Naive thymus-derived CD4-positive, alpha-beta T cell (primary cell): Measurements from ENCODE around the gene FHIT. TPM values are rescaled to one million over a fixed set of nuclear protein-coding genes. Genes with fewer than 3 reads are reported as not detected.

Source experiments
- ATAC-seq: fragments of 150-1000 bp; cut with Tn5 transposase; 2 replicates; pipeline ENCODE4 v1.10.0; 2021; ENCODE audit warnings: mild to moderate bottlenecking, moderate library complexity
- CTCF ChIA-PET: fragments of 350-600 bp; sonication (Branson Sonifier 250); formaldehyde crosslinking; loops from one replicate; lab custom pipeline; 2021; ENCODE audit warnings: antibody characterized with exemption; lab: Charles Lee
- POLR2A ChIA-PET: fragments of 350-600 bp; sonication (Branson Sonifier 250); formaldehyde crosslinking; loops from one replicate; lab custom pipeline; 2021; ENCODE audit warnings: antibody characterized with exemption, inconsistent platforms; lab: Charles Lee
- DNase-seq, 9 donors: peaks; one replicate each; pipeline versions ENCODE4 v3.0.0 to v3.0.0-alpha.2; 2020 to 2022; ENCODE audit warnings: mixed read lengths in 1 of 9
- H3K27ac ChIP-seq: one replicate; pipeline ENCODE4 v1.7.0; 2013; ENCODE audit warnings: mild to moderate bottlenecking, low read depth, low read length, moderate library complexity
- H3K27me3 ChIP-seq, 2 donors: one replicate each; pipeline ENCODE4 v1.7.0; 2013; ENCODE audit warnings: low read length in 2 of 2, mild to moderate bottlenecking in 2 of 2, moderate library complexity in 2 of 2; ENCODE audit not compliant: control insufficient read depth in 2 of 2, insufficient read depth in 2 of 2
- H3K36me3 ChIP-seq, 3 experiments: 1 replicate in 2 of 3; 2 replicates in 1 of 3; pipeline ENCODE4 v1.7.0; 2013; ENCODE audit warnings: low read length in 3 of 3, mild to moderate bottlenecking in 3 of 3, moderate library complexity in 1 of 3; ENCODE audit not compliant: insufficient read depth in 3 of 3, control insufficient read depth in 2 of 3
- H3K4me1 ChIP-seq, 2 donors: one replicate each; pipeline ENCODE4 v1.7.0; 2013; ENCODE audit warnings: low read length in 2 of 2, mild to moderate bottlenecking in 2 of 2, moderate library complexity in 1 of 2; ENCODE audit not compliant: control insufficient read depth in 2 of 2, insufficient read depth in 2 of 2
- H3K4me3 ChIP-seq: 2 replicates; pipeline ENCODE4 v1.7.0; 2013; ENCODE audit warnings: mild to moderate bottlenecking, low read length
- H3K9me3 ChIP-seq, 3 experiments: 1 replicate in 2 of 3; 2 replicates in 1 of 3; pipeline ENCODE4 v1.7.0; 2013; ENCODE audit warnings: low read length in 3 of 3; ENCODE audit not compliant: control insufficient read depth in 2 of 3
- H3K27ac Mint-ChIP-seq, 9 donors: one replicate each; pipeline ENCODE4 v1.8.0; 2020 to 2022; ENCODE audit warnings: mixed read lengths in 9 of 9, mild to moderate bottlenecking in 8 of 9, moderate library complexity in 5 of 9, inconsistent platforms in 2 of 9
- H3K27me3 Mint-ChIP-seq, 5 donors: one replicate each; pipeline ENCODE4 v1.8.0; 2021 to 2022; ENCODE audit warnings: mixed read lengths in 5 of 5, mild to moderate bottlenecking in 1 of 5
- H3K36me3 Mint-ChIP-seq, 5 donors: one replicate each; pipeline ENCODE4 v1.8.0; 2020 to 2022; ENCODE audit warnings: mixed read lengths in 5 of 5, mild to moderate bottlenecking in 3 of 5, inconsistent platforms in 1 of 5
- H3K4me1 Mint-ChIP-seq, 7 donors: one replicate each; pipeline ENCODE4 v1.8.0; 2020 to 2022; ENCODE audit warnings: mixed read lengths in 7 of 7, mild to moderate bottlenecking in 3 of 7, inconsistent platforms in 1 of 7
- H3K4me3 Mint-ChIP-seq, 10 donors: one replicate each; pipeline ENCODE4 v1.8.0; 2020 to 2022; ENCODE audit warnings: mild to moderate bottlenecking in 10 of 10, mixed read lengths in 10 of 10, moderate library complexity in 6 of 10, inconsistent platforms in 2 of 10
- H3K9me3 Mint-ChIP-seq, 11 donors: one replicate each; pipeline ENCODE4 v1.8.0; 2020 to 2022; ENCODE audit warnings: mixed read lengths in 11 of 11, mild to moderate bottlenecking in 4 of 11, inconsistent platforms in 1 of 11, moderate library complexity in 1 of 11
- intact Hi-C, 2 donors: fragments of 100-400 bp; cut with micrococcal nuclease; formaldehyde crosslinking; loops; one replicate each; pipeline ENCODE4 v1.15.1; 2023
- polyA plus RNA-seq, 2 donors: library from polyadenylated mRNA; unstranded; fragments of 300-500 nt; fragmentation: Illumina TruSeq; gene quantifications; one replicate each; pipeline ENCODE4 v1.2.3, GENCODE V29; 2021
- total RNA-seq, 6 experiments: library from RNA in 5 of 6; stranded (reverse) in 5 of 6; gene quantifications; 1 replicate in 5 of 6; 2 replicates in 1 of 6; pipeline ENCODE4 v1.2.3 and lab custom pipeline; 2021 to 2026

Gene FHIT
- total and polyA plus RNA-seq, 7 experiments from 2014 or later: 51.2 to 230 (median 152) TPM

GRCh38 chr3:60445446-60445845 lies 805.8 kb downstream of the FHIT start:
- ATAC-seq (no peak), DNase-seq (no peak)
- H3K27ac ChIP-seq: no peak overlapping the region
- Mint-ChIP-seq H3K4me1 (peaks cover 0 to 15% (median 9%) of the 10 kb centered on the region in 7 donors), H3K4me3 (no peak overlapping the region), H3K27me3 (no peaks in the 10 kb centered on the region), H3K9me3 (peaks cover 0 to 17% (median 3%) of the 10 kb centered on the region in 11 donors), H3K27ac (no peak overlapping the region), H3K36me3 (peaks cover 0 to 11% (median 0%) of the 10 kb centered on the region in 5 donors)
- intact Hi-C loops: no loop called here
- no peaks in the 10 kb centered on the region for H3K27me3 ChIP-seq
- ChIA-PET POLR2A (no interaction called here), CTCF (no interaction called here)
- no peaks in the 10 kb centered on the region for H3K9me3 ChIP-seq
- no peaks in the 10 kb centered on the region for H3K4me1 ChIP-seq
- no peaks in the 10 kb centered on the region for H3K36me3 ChIP-seq
- H3K4me3 ChIP-seq: no peak overlapping the region

GRCh38 chr3:60444898-60445437 lies 806.3 kb downstream of the FHIT start:
- ChIA-PET CTCF (no interaction called here), POLR2A (no interaction called here)
- Histone ChIP-seq H3K27ac (no peak overlapping the region), H3K4me3 (no peak overlapping the region), H3K36me3 (no peaks in the 10 kb centered on the region), H3K27me3 (no peaks in the 10 kb centered on the region), H3K4me1 (no peaks in the 10 kb centered on the region), H3K9me3 (no peaks in the 10 kb centered on the region)
- DNase-seq: no peak
- Mint-ChIP-seq H3K9me3 (peaks cover 0 to 17% (median 3%) of the 10 kb centered on the region in 11 donors), H3K36me3 (peaks cover 0 to 12% (median 0%) of the 10 kb centered on the region in 5 donors), H3K27ac (no peak overlapping the region), H3K4me1 (peaks cover 0 to 20% (median 12%) of the 10 kb centered on the region in 7 donors), H3K4me3 (no peak overlapping the region), H3K27me3 (peaks cover 0 to 1% (median 0%) of the 10 kb centered on the region in 5 donors)
- intact Hi-C loops: no loop called here
- no peak for ATAC-seq

- no peak for ATAC-seq
- POLR2A ChIA-PET: no interaction called here
- intact Hi-C loops: no loop called here
- Histone ChIP-seq H3K9me3 (no peaks in the 10 kb centered on the region), H3K27ac (no peak overlapping the region), H3K4me3 (no peak overlapping the region), H3K36me3 (no peaks in the 10 kb centered on the region), H3K4me1 (no peaks in the 10 kb centered on the region), H3K27me3 (no peaks in the 10 kb centered on the region)
- H3K27ac Mint-ChIP-seq: peak overlapping the region in 3 of 9 donors; percentile 5 to 39 (median 13)
- H3K9me3 Mint-ChIP-seq: peaks cover 0 to 21% (median 5%) of the 10 kb centered on the region in 11 donors
- peaks cover 0 to 23% (median 12%) of the 10 kb centered on the region in 7 donors for H3K4me1 Mint-ChIP-seq
- H3K36me3 Mint-ChIP-seq: peaks cover 0 to 15% (median 0%) of the 10 kb centered on the region in 5 donors
- no peak for DNase-seq
- CTCF ChIA-PET: interaction anchor here (0.6 kb wide), 1 partner anchor 1229 kb away, joined by 7 read pairs; no protein-coding TSS in a partner anchor
- H3K27me3 Mint-ChIP-seq: peaks cover 0 to 7% (median 0%) of the 10 kb centered on the region in 5 donors
- H3K4me3 Mint-ChIP-seq: peak overlapping the region in 1 of 10 donors; percentile 56
Measured at GRCh38 chr3:60440869-60441268, 810.4 kb downstream of the FHIT start.

- Histone ChIP-seq H3K4me3 (no peak overlapping the region), H3K9me3 (no peaks in the 10 kb centered on the region), H3K36me3 (no peaks in the 10 kb centered on the region), H3K27ac (no peak overlapping the region), H3K27me3 (peaks cover 0 to 5% of the 10 kb centered on the region in 2 donors), H3K4me1 (no peaks in the 10 kb centered on the region)
- ATAC-seq: no peak
- Mint-ChIP-seq H3K27ac (peak overlapping the region in 1 of 9 donors; percentile 25), H3K4me3 (no peak overlapping the region), H3K27me3 (peaks cover 0 to 7% (median 0%) of the 10 kb centered on the region in 5 donors), H3K4me1 (peaks cover 0 to 21% (median 11%) of the 10 kb centered on the region in 7 donors), H3K36me3 (peaks cover 0 to 5% (median 0%) of the 10 kb centered on the region in 5 donors), H3K9me3 (peaks cover 0 to 7% (median 0%) of the 10 kb centered on the region in 11 donors)
- intact Hi-C loops: no loop called here
- CTCF ChIA-PET: no interaction called here
- DNase-seq: no peak
- POLR2A ChIA-PET: no interaction called here
Measured at GRCh38 chr3:60435941-60436650, 815.2 kb downstream of the FHIT start.

GRCh38 chr3:60434950-60435349 lies 816.3 kb downstream of the FHIT start:
- Mint-ChIP-seq H3K4me3 (no peak overlapping the region), H3K9me3 (peaks cover 0 to 7% (median 0%) of the 10 kb centered on the region in 11 donors), H3K36me3 (peaks cover 0 to 3% (median 0%) of the 10 kb centered on the region in 5 donors), H3K4me1 (peaks cover 1 to 21% (median 17%) of the 10 kb centered on the region in 7 donors), H3K27me3 (peaks cover 0 to 5% (median 0%) of the 10 kb centered on the region in 5 donors), H3K27ac (no peak overlapping the region)
- no peaks in the 10 kb centered on the region for H3K36me3 ChIP-seq
- no peak overlapping the region for H3K4me3 ChIP-seq
- POLR2A ChIA-PET: no interaction called here
- no peaks in the 10 kb centered on the region for H3K4me1 ChIP-seq
- ATAC-seq: no peak
- H3K27me3 ChIP-seq: peaks cover 0 to 5% of the 10 kb centered on the region in 2 donors
- DNase-seq: no peak
- intact Hi-C loops: loop anchor here in 1 of 2 donors (5.0 kb wide), 1 partner anchor 578 kb away; no protein-coding TSS in a partner anchor
- no peak overlapping the region for H3K27ac ChIP-seq
- H3K9me3 ChIP-seq: no peaks in the 10 kb centered on the region
- CTCF ChIA-PET: no interaction called here

GRCh38 chr3:60434323-60434722 lies 816.9 kb downstream of the FHIT start:
- Histone ChIP-seq H3K36me3 (no peaks in the 10 kb centered on the region), H3K27ac (no peak overlapping the region), H3K27me3 (peaks cover 0 to 5% of the 10 kb centered on the region in 2 donors), H3K9me3 (no peaks in the 10 kb centered on the region), H3K4me1 (no peaks in the 10 kb centered on the region), H3K4me3 (no peak overlapping the region)
- DNase-seq: no peak
- ChIA-PET CTCF (no interaction called here), POLR2A (no interaction called here)
- no peak for ATAC-seq
- Mint-ChIP-seq H3K4me1 (peaks cover 1 to 25% (median 24%) of the 10 kb centered on the region in 7 donors), H3K4me3 (no peak overlapping the region), H3K27me3 (no peaks in the 10 kb centered on the region), H3K27ac (peak overlapping the region in 2 of 9 donors; percentile 11 to 21), H3K36me3 (no peaks in the 10 kb centered on the region), H3K9me3 (peaks cover 0 to 5% (median 0%) of the 10 kb centered on the region in 11 donors)
- intact Hi-C loops: loop anchor here in 1 of 2 donors (5.0 kb wide), 1 partner anchor 577 kb away; no protein-coding TSS in a partner anchor
